NCI-H2171 (cell line): Measurements from ENCODE around the gene NFIA.
A peak's percentile ranks its signal among the peaks of the same experiment; 100 is the strongest.

Source experiments
- DNase-seq: peaks from one replicate; lab custom pipeline; 2025; lab: John Stamatoyannopoulos, UW

Gene NFIA

GRCh38 chr1:61082311-61083012 lies at the start of gene NFIA:
Gene NFIA, plus strand, starts transcription at chr1:61082561.
- peak; percentile 67 for DNase-seq

GRCh38 chr1:61035880-61036279 lies 46.5 kb upstream of the NFIA start:
- DNase-seq: no peak

- DNase-seq: peak; percentile 61
These were observed 39.8 kb upstream of the NFIA start for GRCh38 chr1:61042466-61043009.

GRCh38 chr1:61043010-61043820 lies 39.1 kb upstream of the NFIA start:
- DNase-seq: peak; percentile 67

- no peak for DNase-seq
These were observed 35.9 kb upstream of the NFIA start for GRCh38 chr1:61046434-61046833.

GRCh38 chr1:61047061-61047460 lies 35.3 kb upstream of the NFIA start:
- DNase-seq: no peak

GRCh38 chr1:61049850-61050540 lies 32.4 kb upstream of the NFIA start:
- DNase-seq: peak; percentile 68

GRCh38 chr1:61050541-61051442 lies 31.6 kb upstream of the NFIA start:
- no peak for DNase-seq

GRCh38 chr1:61051443-61051718 lies 31.0 kb upstream of the NFIA start:
- no peak for DNase-seq

- no peak for DNase-seq
These were observed 30.5 kb upstream of the NFIA start for GRCh38 chr1:61051719-61052394.

GRCh38 chr1:61052395-61053225 lies 29.8 kb upstream of the NFIA start:
- DNase-seq: no peak

- DNase-seq: no peak
These were observed 29.1 kb upstream of the NFIA start for GRCh38 chr1:61053226-61053711.

GRCh38 chr1:61053712-61054600 lies 28.4 kb upstream of the NFIA start:
- DNase-seq: no peak

- DNase-seq: no peak
These were observed 27.8 kb upstream of the NFIA start for GRCh38 chr1:61054601-61054993.

GRCh38 chr1:61055110-61055614 lies 27.2 kb upstream of the NFIA start:
- DNase-seq: no peak

- no peak for DNase-seq
These were observed 26.2 kb upstream of the NFIA start for GRCh38 chr1:61056196-61056572.

- DNase-seq: peak; percentile 32
These were observed 25.6 kb upstream of the NFIA start for GRCh38 chr1:61056573-61057439.
